ENCODE measurements around the gene MACROD2. TPM values are rescaled to one million over a fixed set of nuclear protein-coding genes. Genes with fewer than 3 reads are reported as not detected.
"Not testable (repeated sequence)": the region's sequence is repeated elsewhere in the genome, so short reads cannot be mapped to it uniquely, and the experiment has no call there.

The MACROD2 gene
- total RNA-seq, 1 donor from 2014 or later = 1.6 TPM

- DNase-seq (ENCODE audit: low spot score) = no peak
- intact Hi-C loops (cut with DNase I) = no loop called here
Observed at GRCh38 chr20:15100506-15101160, 1105.3 kb downstream of the MACROD2 start.

- intact Hi-C loops (cut with DNase I) = no loop called here
- no peak for DNase-seq (ENCODE audit: low spot score)
Observed at GRCh38 chr20:15107931-15108330, 1112.6 kb downstream of the MACROD2 start.

- DNase-seq (ENCODE audit: low spot score) = no peak
- intact Hi-C loops (cut with DNase I) = no loop called here
Observed at GRCh38 chr20:15109494-15109893, 1114.2 kb downstream of the MACROD2 start.

- DNase-seq (ENCODE audit: low spot score) = no peak
- intact Hi-C loops (cut with DNase I) = no loop called here
Observed at GRCh38 chr20:15111654-15112053, 1116.3 kb downstream of the MACROD2 start.

- no peak for DNase-seq (ENCODE audit: low spot score)
- intact Hi-C loops (cut with DNase I) = no loop called here
Observed at GRCh38 chr20:15113144-15113773, 1117.9 kb downstream of the MACROD2 start.

DNA sequence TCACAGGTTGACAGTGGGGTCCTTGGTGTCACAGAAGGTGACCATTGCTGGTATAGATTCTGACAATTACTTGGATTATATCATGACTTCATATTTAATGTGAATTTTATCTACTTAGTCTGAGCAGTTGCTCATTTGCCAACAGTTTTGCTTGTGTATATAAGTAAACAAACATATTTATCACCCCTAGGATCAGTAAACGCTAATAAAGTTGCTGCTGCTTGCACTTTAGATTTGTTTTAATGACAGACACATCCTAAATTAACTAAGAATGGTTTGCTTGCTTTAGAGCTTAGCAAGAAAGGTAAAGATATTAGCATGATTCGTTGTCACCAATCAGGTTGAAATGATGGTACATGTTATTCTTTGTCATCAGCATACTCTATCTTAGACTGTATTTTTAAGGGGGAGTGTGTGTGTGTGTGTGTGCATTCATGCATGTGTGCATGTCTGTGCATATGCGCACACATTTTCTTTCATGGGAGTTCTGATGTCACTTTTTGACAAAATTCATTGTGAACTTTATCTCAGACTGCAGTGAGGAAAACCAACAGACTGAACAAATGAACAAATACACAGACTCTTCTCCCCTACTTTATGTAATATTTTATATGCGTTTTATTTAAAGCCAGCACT lies 1124.7 kb downstream of the MACROD2 start:
- DNase-seq (ENCODE audit: low spot score) = no peak

GRCh38 chr20:15122613-15123012 lies 1127.3 kb downstream of the MACROD2 start:
- DNase-seq (ENCODE audit: low spot score) = no peak
- intact Hi-C loops (cut with DNase I) = no loop called here

More for the DNA sequence above, 1124.7 kb downstream of the MACROD2 start:
- intact Hi-C loops (cut with DNase I) = no loop called here

- DNase-seq (ENCODE audit: low spot score) = no peak
- intact Hi-C loops (cut with DNase I) = no loop called here
Observed at GRCh38 chr20:15131176-15131575, 1135.9 kb downstream of the MACROD2 start.

GRCh38 chr20:15138548-15139126 lies 1143.3 kb downstream of the MACROD2 start:
- no peak for DNase-seq (ENCODE audit: low spot score)
- intact Hi-C loops (cut with DNase I) = no loop called here

DNA sequence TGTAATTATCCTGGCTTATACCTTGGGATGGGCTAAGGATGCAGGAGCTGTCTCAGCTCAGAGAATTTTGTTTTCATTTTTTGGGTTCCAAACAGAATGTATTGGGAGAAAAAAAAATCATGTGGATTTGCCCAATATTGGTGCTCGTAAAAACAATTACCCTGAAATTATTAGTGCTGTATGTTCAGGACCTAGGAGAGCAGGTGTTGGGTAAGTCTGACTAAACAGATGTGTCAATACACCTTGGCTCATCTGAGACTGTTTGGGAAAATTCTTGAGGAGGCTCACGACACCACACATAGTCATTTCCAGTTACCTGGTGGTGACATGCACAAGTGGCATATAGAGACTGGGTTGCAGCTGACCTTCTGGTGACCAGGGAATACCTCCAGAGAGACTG lies 1144.2 kb downstream of the MACROD2 start:
- intact Hi-C loops (cut with DNase I) = no loop called here
- DNase-seq (ENCODE audit: low spot score) = no peak

DNA sequence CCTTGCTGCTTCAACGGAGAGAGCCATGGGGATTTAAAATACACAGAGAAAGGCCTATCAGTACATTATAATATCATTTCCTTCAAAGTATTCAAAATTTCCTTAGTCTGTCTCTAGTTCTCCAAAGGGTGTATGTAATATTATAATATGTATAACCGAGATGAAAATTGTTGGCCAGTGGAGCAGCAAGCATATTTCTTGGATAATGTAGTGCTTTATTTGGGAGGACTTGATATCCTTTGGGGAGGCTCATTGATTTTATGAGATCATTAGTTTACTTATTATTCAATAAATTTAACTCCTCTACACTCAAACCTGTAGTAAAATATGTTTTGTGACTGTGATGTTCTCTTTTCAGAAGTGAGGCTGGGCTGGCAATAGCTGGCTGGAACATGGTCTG lies 1145.0 kb downstream of the MACROD2 start:
- no peak for DNase-seq (ENCODE audit: low spot score)
- intact Hi-C loops (cut with DNase I) = no loop called here

DNA sequence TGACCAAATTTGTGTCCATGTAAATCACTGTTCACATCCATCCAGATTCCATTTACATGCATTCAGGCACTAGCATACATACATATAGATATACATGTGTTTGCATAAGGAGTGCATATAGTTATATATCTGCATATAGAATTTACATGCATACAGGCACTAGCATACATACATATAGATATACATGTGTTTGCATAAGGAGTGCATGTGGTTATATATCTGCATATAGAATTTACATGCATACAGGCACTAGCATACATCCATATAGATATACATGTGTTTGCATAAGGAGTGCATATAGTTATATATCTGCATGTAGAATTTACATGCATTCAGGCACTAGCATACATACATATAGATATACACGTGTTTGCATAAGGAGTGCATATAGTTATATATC lies 1145.6 kb downstream of the MACROD2 start:
- DNase-seq (ENCODE audit: low spot score); intact Hi-C loops (cut with DNase I): not testable (repeated sequence)

GRCh38 chr20:15141861-15142260 lies 1146.5 kb downstream of the MACROD2 start:
- no peak for DNase-seq (ENCODE audit: low spot score)
- intact Hi-C loops (cut with DNase I) = no loop called here

- intact Hi-C loops (cut with DNase I) = no loop called here
- DNase-seq (ENCODE audit: low spot score) = no peak
Observed at GRCh38 chr20:15143478-15143877, 1148.2 kb downstream of the MACROD2 start.

- intact Hi-C loops (cut with DNase I) = no loop called here
- no peak for DNase-seq (ENCODE audit: low spot score)
Observed at GRCh38 chr20:15144916-15145315, 1149.6 kb downstream of the MACROD2 start.

- intact Hi-C loops (cut with DNase I) = no loop called here
- no peak for DNase-seq (ENCODE audit: low spot score)
Observed at GRCh38 chr20:15146948-15147347, 1151.6 kb downstream of the MACROD2 start.

- intact Hi-C loops (cut with DNase I) = no loop called here
- DNase-seq (ENCODE audit: low spot score) = no peak
Observed at GRCh38 chr20:15154070-15154469, 1158.8 kb downstream of the MACROD2 start.

GRCh38 chr20:15155848-15156401 lies 1160.6 kb downstream of the MACROD2 start:
- intact Hi-C loops (cut with DNase I) = no loop called here
- DNase-seq (ENCODE audit: low spot score) = no peak

DNA sequence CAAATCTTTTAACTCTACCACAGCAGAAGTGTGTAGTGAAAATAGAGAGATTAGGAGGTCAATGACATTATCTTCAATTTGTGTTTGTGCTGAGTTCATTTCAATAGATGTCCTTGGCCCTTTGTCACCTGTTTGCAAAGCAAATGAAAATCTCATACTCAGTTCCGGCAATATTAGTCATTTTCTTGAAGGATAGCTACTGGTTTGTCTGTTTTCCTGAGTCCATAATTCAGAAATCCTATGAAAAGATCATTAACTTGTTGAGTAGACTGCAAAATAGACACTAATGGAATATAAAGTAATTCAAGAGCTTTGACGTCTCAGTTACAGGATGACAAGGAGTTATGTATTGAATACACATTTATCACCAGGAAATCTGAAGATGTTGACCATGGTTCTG lies 1163.2 kb downstream of the MACROD2 start:
- no peak for DNase-seq (ENCODE audit: low spot score)
- intact Hi-C loops (cut with DNase I) = no loop called here

DNA sequence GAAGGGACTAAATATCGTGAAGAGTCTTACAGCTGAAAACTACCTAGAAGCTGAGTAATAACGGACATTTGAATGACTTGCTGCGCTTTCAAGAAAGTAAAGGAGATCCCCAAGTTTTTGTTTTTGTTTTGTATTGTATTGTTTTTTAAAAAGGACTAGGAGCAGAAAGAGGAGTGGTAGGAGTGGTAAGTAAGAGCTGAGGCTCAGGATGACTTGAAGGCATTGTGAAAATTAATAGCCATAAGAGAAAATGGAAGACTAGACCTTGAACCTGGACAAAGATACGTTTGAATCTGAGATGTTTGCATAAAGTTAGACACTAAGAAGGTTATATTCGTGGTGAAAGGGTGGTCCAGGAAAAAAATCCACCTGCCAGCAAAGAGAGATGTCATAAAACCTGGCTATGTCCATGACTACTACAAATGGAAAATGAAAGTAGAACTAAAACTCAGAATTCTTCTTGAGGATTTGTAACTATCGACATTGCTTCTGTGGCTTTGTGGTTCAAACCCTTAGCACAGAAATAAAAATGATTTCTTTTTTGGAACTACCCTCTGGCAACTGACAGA lies 1166.8 kb downstream of the MACROD2 start:
- DNase-seq (ENCODE audit: low spot score) = no peak
- intact Hi-C loops (cut with DNase I) = no loop called here
